ENCODE results near the gene PEAR1.

Gene PEAR1

GRCh38 chr1:156905176-156905575 lies 11.7 kb downstream of the PEAR1 start:
- ChIA-PET POLR2A (no interaction called here), CTCF (no interaction called here)
- DNase-seq (ENCODE audit: extremely low spot score), result no peak
- TF ChIP-seq, protein P1, sequence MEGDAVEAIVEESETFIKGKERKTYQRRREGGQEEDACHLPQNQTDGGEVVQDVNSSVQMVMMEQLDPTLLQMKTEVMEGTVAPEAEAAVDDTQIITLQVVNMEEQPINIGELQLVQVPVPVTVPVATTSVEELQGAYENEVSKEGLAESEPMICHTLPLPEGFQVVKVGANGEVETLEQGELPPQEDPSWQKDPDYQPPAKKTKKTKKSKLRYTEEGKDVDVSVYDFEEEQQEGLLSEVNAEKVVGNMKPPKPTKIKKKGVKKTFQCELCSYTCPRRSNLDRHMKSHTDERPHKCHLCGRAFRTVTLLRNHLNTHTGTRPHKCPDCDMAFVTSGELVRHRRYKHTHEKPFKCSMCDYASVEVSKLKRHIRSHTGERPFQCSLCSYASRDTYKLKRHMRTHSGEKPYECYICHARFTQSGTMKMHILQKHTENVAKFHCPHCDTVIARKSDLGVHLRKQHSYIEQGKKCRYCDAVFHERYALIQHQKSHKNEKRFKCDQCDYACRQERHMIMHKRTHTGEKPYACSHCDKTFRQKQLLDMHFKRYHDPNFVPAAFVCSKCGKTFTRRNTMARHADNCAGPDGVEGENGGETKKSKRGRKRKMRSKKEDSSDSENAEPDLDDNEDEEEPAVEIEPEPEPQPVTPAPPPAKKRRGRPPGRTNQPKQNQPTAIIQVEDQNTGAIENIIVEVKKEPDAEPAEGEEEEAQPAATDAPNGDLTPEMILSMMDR (IDR thresholded peaks at IDR 0.05; ENCODE audit: control extremely low read depth, extremely low read depth, low read depth, missing control alignments), result no peak

DNA sequence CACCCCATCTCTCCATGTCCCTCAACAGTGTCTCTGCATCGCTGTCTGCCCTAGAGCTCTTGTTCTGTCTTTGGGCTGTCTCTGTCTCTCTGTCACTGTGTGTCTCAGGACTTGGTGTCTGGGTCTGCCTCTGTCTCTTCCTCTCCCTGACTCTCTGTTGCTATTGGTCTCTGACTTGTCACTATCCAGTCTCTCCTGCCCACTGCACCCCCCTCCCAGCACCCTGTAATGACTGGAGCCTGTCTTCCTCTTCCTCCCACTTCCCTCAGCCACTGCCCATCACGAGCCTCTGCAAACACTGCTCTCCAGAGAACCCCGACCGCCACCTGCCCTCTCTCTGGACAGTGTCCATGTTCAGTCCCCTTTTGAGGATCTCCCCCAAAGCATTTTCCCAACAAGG lies 12.1 kb downstream of the PEAR1 start:
- CTCF ChIA-PET, result no interaction called here
- TF ChIP-seq, protein P1 (IDR thresholded peaks at IDR 0.05; ENCODE audit: control extremely low read depth, extremely low read depth, low read depth, missing control alignments), result no peak
- no peak for DNase-seq (ENCODE audit: extremely low spot score)
- POLR2A ChIA-PET, result no interaction called here

GRCh38 chr1:156906206-156906906 lies 12.8 kb downstream of the PEAR1 start:
- ChIA-PET CTCF (no interaction called here), POLR2A (no interaction called here)
- TF ChIP-seq, protein P1 (IDR thresholded peaks at IDR 0.05; ENCODE audit: control extremely low read depth, extremely low read depth, low read depth, missing control alignments), result no peak
- DNase-seq (ENCODE audit: extremely low spot score), result no peak

DNA sequence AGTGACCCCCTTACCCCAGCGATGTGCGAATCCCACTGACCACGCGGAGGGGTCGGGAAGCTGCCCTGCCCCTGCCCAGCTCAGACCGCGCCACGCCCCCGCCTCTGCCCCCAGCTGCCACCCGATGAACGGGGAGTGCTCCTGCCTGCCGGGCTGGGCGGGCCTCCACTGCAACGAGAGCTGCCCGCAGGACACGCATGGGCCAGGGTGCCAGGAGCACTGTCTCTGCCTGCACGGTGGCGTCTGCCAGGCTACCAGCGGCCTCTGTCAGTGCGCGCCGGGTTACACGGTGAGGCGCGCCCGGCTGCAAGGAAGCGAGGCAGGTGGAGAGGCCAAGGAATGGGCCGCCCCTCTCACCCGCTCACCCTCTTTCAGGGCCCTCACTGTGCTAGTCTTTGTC lies 15.0 kb downstream of the PEAR1 start:
- TF ChIP-seq, protein P1 (IDR thresholded peaks at IDR 0.05; ENCODE audit: control extremely low read depth, extremely low read depth, low read depth, missing control alignments), result no peak
- CTCF ChIA-PET, result interaction anchor here (1.2 kb wide), 1 partner anchor 163 kb away, joined by 5 read pairs; no protein-coding TSS in a partner anchor
- no peak for DNase-seq (ENCODE audit: extremely low spot score)
- POLR2A ChIA-PET, result no interaction called here

GRCh38 chr1:156908955-156909354 lies 15.4 kb downstream of the PEAR1 start:
- ChIA-PET POLR2A (no interaction called here), CTCF (interaction anchor here (0.8 to 1.8 kb wide), 4 partner anchors 23 to 163 kb away, joined by 3 to 5 read pairs (median 4); partner anchors contain the start of gene INSRR)
- TF ChIP-seq, protein P1 (IDR thresholded peaks at IDR 0.05; ENCODE audit: control extremely low read depth, extremely low read depth, low read depth, missing control alignments), result no peak
- no peak for DNase-seq (ENCODE audit: extremely low spot score)

DNA sequence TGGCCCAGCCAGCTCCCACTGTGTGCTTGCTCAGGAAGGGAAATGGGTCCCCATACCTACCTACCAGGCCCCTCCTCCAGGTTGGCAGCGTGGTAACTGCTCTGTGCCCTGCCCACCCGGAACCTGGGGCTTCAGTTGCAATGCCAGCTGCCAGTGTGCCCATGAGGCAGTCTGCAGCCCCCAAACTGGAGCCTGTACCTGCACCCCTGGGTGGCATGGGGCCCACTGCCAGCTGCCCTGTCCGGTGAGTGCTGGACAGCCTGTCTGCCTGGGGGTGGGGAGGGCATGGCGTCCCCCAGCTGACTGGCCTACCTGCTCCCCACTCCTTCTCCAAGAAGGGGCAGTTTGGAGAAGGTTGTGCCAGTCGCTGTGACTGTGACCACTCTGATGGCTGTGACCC lies 16.2 kb downstream of the PEAR1 start:
- ChIA-PET POLR2A (no interaction called here), CTCF (interaction anchor here (0.8 to 4.8 kb wide), 10 partner anchors 8 to 215 kb away, joined by 3 to 33 read pairs (median 4); partner anchors contain the start of gene INSRR)
- DNase-seq (ENCODE audit: extremely low spot score), result no peak
- TF ChIP-seq, protein P1 (IDR thresholded peaks at IDR 0.05; ENCODE audit: control extremely low read depth, extremely low read depth, low read depth, missing control alignments), result no peak

All from GM10248 (cell line).